ENCODE measurements around the gene GGCX. TPM values are rescaled to one million over a fixed set of nuclear protein-coding genes. Genes with fewer than 3 reads are reported as not detected.
"Not testable (repeated sequence)": the region's sequence is repeated elsewhere in the genome, so short reads cannot be mapped to it uniquely, and the experiment has no call there.

The GGCX gene
- total and polyA plus RNA-seq, 12 donors, result 14.0 to 31.1 (median 21.6) TPM

DNA sequence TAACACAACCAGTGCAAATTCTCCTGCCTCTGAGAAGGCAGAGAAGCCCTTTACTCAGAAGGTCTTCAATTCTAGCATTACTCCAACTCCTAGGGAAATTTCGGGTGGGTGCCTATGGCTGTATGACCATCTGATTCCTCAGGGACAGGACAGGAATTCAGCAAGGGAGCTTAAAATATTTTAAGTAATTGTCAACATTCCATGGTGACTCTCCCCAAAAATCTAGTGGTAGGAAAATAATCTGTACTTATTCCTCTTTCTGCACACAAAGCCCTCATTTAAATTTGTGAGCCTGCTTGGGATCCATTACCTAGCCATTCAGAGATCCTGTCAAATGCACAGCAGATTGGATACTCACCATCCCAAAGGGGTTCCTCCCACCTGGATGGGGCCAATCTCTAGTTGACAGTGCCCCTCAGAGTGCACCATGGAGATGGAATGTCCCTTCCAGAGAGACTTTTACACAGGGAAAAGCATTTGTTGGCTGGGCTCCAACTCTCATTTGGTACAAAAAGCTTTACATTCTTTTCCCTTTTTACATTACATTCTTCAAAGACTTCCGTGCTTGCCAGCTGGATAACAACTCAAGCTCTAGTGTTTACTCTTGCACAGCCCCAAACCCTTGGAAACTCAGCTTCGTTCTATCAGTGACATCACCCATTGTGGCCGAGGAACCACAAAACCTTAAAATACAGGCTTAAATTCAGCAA is 44.3 kb upstream of the GGCX start:
- TF ChIP-seq, protein P1, sequence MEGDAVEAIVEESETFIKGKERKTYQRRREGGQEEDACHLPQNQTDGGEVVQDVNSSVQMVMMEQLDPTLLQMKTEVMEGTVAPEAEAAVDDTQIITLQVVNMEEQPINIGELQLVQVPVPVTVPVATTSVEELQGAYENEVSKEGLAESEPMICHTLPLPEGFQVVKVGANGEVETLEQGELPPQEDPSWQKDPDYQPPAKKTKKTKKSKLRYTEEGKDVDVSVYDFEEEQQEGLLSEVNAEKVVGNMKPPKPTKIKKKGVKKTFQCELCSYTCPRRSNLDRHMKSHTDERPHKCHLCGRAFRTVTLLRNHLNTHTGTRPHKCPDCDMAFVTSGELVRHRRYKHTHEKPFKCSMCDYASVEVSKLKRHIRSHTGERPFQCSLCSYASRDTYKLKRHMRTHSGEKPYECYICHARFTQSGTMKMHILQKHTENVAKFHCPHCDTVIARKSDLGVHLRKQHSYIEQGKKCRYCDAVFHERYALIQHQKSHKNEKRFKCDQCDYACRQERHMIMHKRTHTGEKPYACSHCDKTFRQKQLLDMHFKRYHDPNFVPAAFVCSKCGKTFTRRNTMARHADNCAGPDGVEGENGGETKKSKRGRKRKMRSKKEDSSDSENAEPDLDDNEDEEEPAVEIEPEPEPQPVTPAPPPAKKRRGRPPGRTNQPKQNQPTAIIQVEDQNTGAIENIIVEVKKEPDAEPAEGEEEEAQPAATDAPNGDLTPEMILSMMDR (IDR thresholded peaks at IDR 0.05), result no peak
- no peak overlapping the region for H3K4me3 ChIP-seq
- H3K27me3 ChIP-seq, result no peaks in the 10 kb centered on the region
- 50 to 60% methylated on average over 4 of the region's 4 CpGs for WGBS, 2 donors
- ATAC-seq (no peak), DNase-seq (no peak)
- intact Hi-C loops (cut with DNase I), result no loop called here
- H3K4me1 ChIP-seq, result peaks cover 6 to 87% (median 63%) of the 10 kb centered on the region in 9 donors
- H3K9me3 ChIP-seq, result no peaks in the 10 kb centered on the region
- H3K36me3 ChIP-seq, result peaks cover 0 to 46% (median 4%) of the 10 kb centered on the region in 9 donors
- peak overlapping the region in 8 of 10 donors; percentile 13 to 94 (median 86) for H3K27ac ChIP-seq

DNA sequence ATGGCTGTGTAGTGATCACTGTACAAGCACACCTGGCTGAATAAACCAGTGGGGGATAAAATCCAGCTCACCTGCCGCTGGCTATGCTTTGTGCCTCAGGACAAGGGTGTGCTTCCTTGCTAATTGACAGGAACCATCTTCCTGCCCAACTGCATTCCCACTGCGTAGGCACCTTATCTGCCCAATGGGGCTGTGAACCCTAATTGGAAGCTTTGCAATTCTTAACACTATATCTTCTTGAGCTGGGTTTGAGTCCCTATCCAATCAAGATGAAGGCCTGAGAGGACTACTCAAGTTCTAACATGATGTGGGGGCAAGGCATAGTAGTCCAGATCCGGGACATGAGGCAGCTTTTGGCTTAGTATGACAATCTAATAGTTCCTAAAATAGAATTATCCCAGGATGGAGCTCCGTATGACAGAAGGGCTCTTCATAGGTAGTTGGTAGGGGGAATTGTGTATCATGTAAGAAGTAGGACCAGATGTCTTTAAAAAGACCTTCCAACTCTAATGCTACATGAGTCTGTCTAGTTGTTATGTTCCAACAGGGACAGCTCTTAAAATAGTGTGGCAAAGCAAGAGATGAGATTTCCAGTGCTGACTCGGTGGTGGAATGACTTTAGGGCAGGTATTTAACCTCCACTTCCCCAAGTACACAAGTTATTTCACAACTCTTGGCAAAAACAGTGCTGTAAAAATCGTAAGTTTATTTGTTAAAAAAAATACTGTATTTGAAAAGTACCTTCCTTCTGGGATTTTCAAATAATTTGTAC is 43.5 kb upstream of the GGCX start:
- intact Hi-C loops (cut with DNase I), result loop anchor here in 4 of 10 donors (5.0 kb wide), 1 partner anchor 42 kb away; the partner anchor contains the start of gene GGCX (in 4 of the 4)
- peaks cover 6 to 79% (median 58%) of the 10 kb centered on the region in 9 donors for H3K4me1 ChIP-seq
- peak overlapping the region in 9 of 10 donors; percentile 3 to 94 (median 86) for H3K27ac ChIP-seq
- H3K9me3 ChIP-seq, result no peaks in the 10 kb centered on the region
- peaks cover 0 to 50% (median 4%) of the 10 kb centered on the region in 9 donors for H3K36me3 ChIP-seq
- WGBS, 2 donors, result 45 to 46% methylated on average over 6 of the region's 6 CpGs
- H3K4me3 ChIP-seq, result peak overlapping the region in 4 of 10 donors; percentile 3 to 77 (median 44)
- no peaks in the 10 kb centered on the region for H3K27me3 ChIP-seq
- DNase-seq (no peak), ATAC-seq (peak in 2 of 8 donors; percentile 2 to 10)
- TF ChIP-seq, protein P1 (IDR thresholded peaks at IDR 0.05), result no peak

DNA sequence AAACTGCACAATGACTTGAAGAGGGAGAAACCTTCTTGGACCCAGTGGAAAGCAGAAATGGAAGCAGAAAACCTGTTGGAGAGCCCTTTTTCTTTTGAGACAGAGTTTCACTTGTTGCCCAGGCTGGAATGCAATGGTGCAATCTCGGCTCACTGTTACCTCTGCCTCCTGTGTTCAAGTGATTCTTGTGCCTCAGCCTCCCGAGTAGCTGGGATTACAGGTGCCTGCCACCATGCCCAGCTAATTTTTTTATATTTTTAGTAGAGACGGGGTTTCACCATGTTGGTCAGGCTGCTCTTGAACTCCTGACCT is 42.8 kb upstream of the GGCX start:
- Histone ChIP-seq H3K4me3 (peak overlapping the region in 6 of 10 donors; percentile 12 to 92 (median 72)), H3K4me1 (peaks cover 6 to 72% (median 56%) of the 10 kb centered on the region in 9 donors), H3K27ac (peak overlapping the region in 8 of 10 donors; percentile 3 to 94 (median 86)), H3K36me3 (peaks cover 0 to 51% (median 4%) of the 10 kb centered on the region in 9 donors)
- WGBS, 2 donors, result 87 to 91% methylated on average over 3 of the region's 3 CpGs
- intact Hi-C loops (cut with DNase I), result loop anchor here in 4 of 10 donors (5.0 kb wide), 1 partner anchor 42 kb away; the partner anchor contains the start of gene GGCX (in 4 of the 4)
- DNase-seq, ATAC-seq, H3K27me3 ChIP-seq, H3K9me3 ChIP-seq: not testable (repeated sequence)

DNA sequence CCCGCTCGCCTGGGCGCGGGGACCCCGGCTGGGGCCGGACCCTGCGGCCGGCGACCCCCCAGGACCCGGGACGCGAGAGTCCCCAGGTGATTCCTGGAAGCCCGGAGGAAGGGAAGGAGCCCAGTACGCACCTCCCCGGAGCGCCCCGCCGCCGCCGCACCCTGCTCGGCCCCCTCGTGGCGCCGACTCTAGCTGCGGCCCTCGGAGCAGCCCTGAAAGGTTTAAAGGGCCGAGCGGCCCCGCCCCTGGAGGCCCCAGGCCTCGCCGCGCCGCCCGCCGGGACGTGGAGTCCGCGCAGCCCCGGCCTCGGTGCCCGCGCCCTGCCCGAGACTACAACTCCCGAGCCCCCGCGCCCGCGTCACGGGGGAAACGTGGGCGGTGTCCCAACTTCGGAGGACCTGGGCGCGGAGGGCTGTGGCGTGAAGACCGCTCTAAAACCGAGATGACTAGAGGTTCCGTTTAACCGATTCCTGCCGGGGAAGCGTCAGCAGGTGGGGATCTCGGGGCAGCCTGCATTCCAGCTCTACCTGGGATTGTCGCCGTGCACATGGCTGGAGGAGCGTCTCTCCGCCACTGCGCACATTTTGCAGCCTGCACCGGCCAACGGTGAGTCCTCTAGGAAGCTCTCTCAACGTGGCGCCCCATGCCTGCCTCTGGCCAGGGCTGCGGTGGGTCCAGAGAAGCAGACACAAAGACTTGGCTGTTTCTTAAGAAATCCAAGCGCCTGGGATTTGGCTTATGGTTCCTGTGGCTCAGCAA is 41.4 kb upstream of the GGCX start, which contains the start of gene TMEM150A:
TMEM150A (minus strand) TSS at position 223 of the 759 bp plus-strand sequence. CDS start 750 bp downstream, outside the sequence.
- peak within 1 kb of the TSS; percentile 64 to 92 (median 75) for H3K4me3 ChIP-seq
- intact Hi-C loops (cut with DNase I), result loop anchor here in 5 of 10 donors (2.0 to 5.0 kb wide), 2 partner anchors 40 to 42 kb away; partner anchors contain the start of gene GGCX (in 5 of the 5)
- peak within 1 kb of the TSS; percentile 71 to 94 (median 88) for H3K27ac ChIP-seq
- WGBS, 2 donors, result 0 to 1% methylated on average over 64 to 73 of the region's 73 CpGs
- peaks cover 6 to 61% (median 55%) of the 10 kb centered on the region in 9 donors for H3K4me1 ChIP-seq
- DNase-seq (peak; percentile 94 to 95), ATAC-seq (peak; percentile 92 to 97 (median 94))
- TF ChIP-seq, protein P1 (IDR thresholded peaks at IDR 0.05), result peak; percentile 11 to 68 (median 44)
- peaks cover 0 to 51% (median 5%) of the 10 kb centered on the region in 9 donors for H3K36me3 ChIP-seq
- H3K9me3 ChIP-seq, result no peaks in the 10 kb centered on the region
- H3K27me3 ChIP-seq, result no peaks in the 10 kb centered on the region

Measured in heart right ventricle (tissue), 16 donors.